ENCODE measurements around the gene RHBDD3. TPM values are rescaled to one million over a fixed set of nuclear protein-coding genes. Genes with fewer than 3 reads are reported as not detected.

RHBDD3 gene
- total and polyA plus RNA-seq, 2 donors (not counting 1 experiment from before 2014, with no cell fraction given), result 11.9 to 12.5 TPM

GRCh38 chr22:29307596-29308147, 39.9 kb upstream of the RHBDD3 start:
- Histone ChIP-seq H3K36me3 (replicated peaks in 1 of 2; ENCODE audit: control extremely low read depth in 1 of 2, control insufficient read depth in 1 of 2, extremely low read depth in 1 of 2, insufficient read depth in 2 of 2, low read length in 1 of 2) (no peaks in the 10 kb centered on the region), H3K4me3 (ENCODE audit: control extremely low read depth in 1 of 5, extremely low read depth in 1 of 5, insufficient read depth in 1 of 5, low read depth in 2 of 5, low read length in 4 of 5) (no peak overlapping the region), H3K27me3 (replicated peaks in 1 of 4; ENCODE audit: control extremely low read depth in 1 of 4, control insufficient read depth in 3 of 4, insufficient read depth in 4 of 4, low read length in 3 of 4) (peaks cover 0 to 56% (median 22%) of the 10 kb centered on the region in 4 experiments), H3K27ac (ENCODE audit: low read length in 2 of 2) (no peak overlapping the region), H4K20me1 (ENCODE audit: control insufficient read depth, insufficient read depth, low read length, poor library complexity, severe bottlenecking) (no peaks in the 10 kb centered on the region), H3K9me3 (ENCODE audit: control extremely low read depth in 1 of 3, control insufficient read depth in 2 of 3, insufficient read depth in 1 of 3, low read length in 2 of 3) (peaks cover 0 to 19% (median 0%) of the 10 kb centered on the region in 3 donors), H3K79me2 (ENCODE audit: control insufficient read depth, insufficient read depth, low read length) (peaks cover 2% of the 10 kb centered on the region), H2AFZ (ENCODE audit: insufficient read depth, low read depth, low read length, poor library complexity, severe bottlenecking) (no peak overlapping the region), H3K4me1 (ENCODE audit: control insufficient read depth in 2 of 2, insufficient read depth in 2 of 2, low read length in 2 of 2) (peaks cover 22 to 29% of the 10 kb centered on the region in 2 donors), H3K4me2 (replicated peaks; ENCODE audit: low read depth, low read length, poor library complexity, severe bottlenecking) (peak overlapping the region; percentile 99), H3K9ac (ENCODE audit: low read length) (no peak overlapping the region)
- POLR2A ChIA-PET, result no interaction called here
- peak; percentile 20 for DNase-seq
- 88% methylated on average over 19 of the region's 20 CpGs for whole genome bisulfite sequencing (ENCODE audit: insufficient coverage)
- no peak for ATAC-seq (ENCODE audit: low read depth)
- no peak for TF ChIP-seq CTCF (IDR thresholded peaks at IDR 0.05)
- no peak for TF ChIP-seq EZH2 (IDR thresholded peaks at IDR 0.05; ENCODE audit: borderline replicate concordance, insufficient read depth, low read depth, low read length, poor library complexity, severe bottlenecking)
- Mint-ChIP-seq H3K9me3 (ENCODE audit: insufficient read depth) (no peaks in the 10 kb centered on the region), H3K27ac (no peak overlapping the region), H3K4me3 (peak overlapping the region; percentile 85), H3K27me3 (peaks cover 31% of the 10 kb centered on the region), H3K4me1 (peaks cover 25% of the 10 kb centered on the region)
- intact Hi-C loops (cut with micrococcal nuclease), result no loop called here
- CTCF ChIA-PET, result no interaction called here

GRCh38 chr22:29306835-29307595, 39.2 kb upstream of the RHBDD3 start:
- H3K4me1 ChIP-seq (ENCODE audit: control insufficient read depth in 2 of 2, insufficient read depth in 2 of 2, low read length in 2 of 2), result peaks cover 22 to 29% of the 10 kb centered on the region in 2 donors
- no peak for TF ChIP-seq CTCF (IDR thresholded peaks at IDR 0.05)
- no peak for TF ChIP-seq EZH2 (IDR thresholded peaks at IDR 0.05; ENCODE audit: borderline replicate concordance, insufficient read depth, low read depth, low read length, poor library complexity, severe bottlenecking)
- H3K9ac ChIP-seq (ENCODE audit: low read length), result peak overlapping the region; percentile 68
- H3K27ac ChIP-seq (ENCODE audit: low read length in 2 of 2), result no peak overlapping the region
- Mint-ChIP-seq H3K9me3 (ENCODE audit: insufficient read depth) (no peaks in the 10 kb centered on the region), H3K27ac (no peak overlapping the region), H3K4me3 (peak overlapping the region; percentile 85), H3K27me3 (peaks cover 25% of the 10 kb centered on the region), H3K4me1 (peaks cover 24% of the 10 kb centered on the region)
- no peaks in the 10 kb centered on the region for H3K36me3 ChIP-seq (replicated peaks in 1 of 2; ENCODE audit: control extremely low read depth in 1 of 2, control insufficient read depth in 1 of 2, extremely low read depth in 1 of 2, insufficient read depth in 2 of 2, low read length in 1 of 2)
- H3K4me2 ChIP-seq (replicated peaks; ENCODE audit: low read depth, low read length, poor library complexity, severe bottlenecking), result peak overlapping the region; percentile 99
- CTCF ChIA-PET, result interaction anchor here (0.5 to 1.6 kb wide), 2 partner anchors 218 to 879 kb away, joined by 3 to 5 read pairs; no protein-coding TSS in a partner anchor
- H3K4me3 ChIP-seq (ENCODE audit: control extremely low read depth in 1 of 5, extremely low read depth in 1 of 5, insufficient read depth in 1 of 5, low read depth in 2 of 5, low read length in 4 of 5), result peak overlapping the region in 4 of 5 experiments; percentile 33 to 71 (median 50)
- H3K27me3 ChIP-seq (replicated peaks in 1 of 4; ENCODE audit: control extremely low read depth in 1 of 4, control insufficient read depth in 3 of 4, insufficient read depth in 4 of 4, low read length in 3 of 4), result peaks cover 0 to 50% (median 18%) of the 10 kb centered on the region in 4 experiments
- peaks cover 0 to 19% (median 0%) of the 10 kb centered on the region in 3 donors for H3K9me3 ChIP-seq (ENCODE audit: control extremely low read depth in 1 of 3, control insufficient read depth in 2 of 3, insufficient read depth in 1 of 3, low read length in 2 of 3)
- DNase-seq (peak; percentile 21), ATAC-seq (ENCODE audit: low read depth) (no peak)
- 19% methylated on average over 83 of the region's 83 CpGs for WGBS (ENCODE audit: insufficient coverage)
- H2AFZ ChIP-seq (ENCODE audit: insufficient read depth, low read depth, low read length, poor library complexity, severe bottlenecking), result peak overlapping the region; percentile 74
- POLR2A ChIA-PET, result no interaction called here
- peaks cover 2% of the 10 kb centered on the region for H3K79me2 ChIP-seq (ENCODE audit: control insufficient read depth, insufficient read depth, low read length)
- H4K20me1 ChIP-seq (ENCODE audit: control insufficient read depth, insufficient read depth, low read length, poor library complexity, severe bottlenecking), result no peaks in the 10 kb centered on the region
- intact Hi-C loops (cut with micrococcal nuclease), result no loop called here

Data from B cell (primary cell).